K562 (cell line): Measurements from ENCODE around the gene AIMP1. TPM values are rescaled to one million over a fixed set of nuclear protein-coding genes. Genes with fewer than 3 reads are reported as not detected.
A peak's percentile ranks its signal among the peaks of the same experiment; 100 is the strongest.

ENCODE experiments used
- BCL6 ChIP-seq: fragments of 250-450 bp; sonication (Bioruptor Pico); IDR thresholded peaks from 2 replicates; pipeline ENCODE4 v1.4.0; 2020
- polyA plus RNA-seq, 8 experiments: library from polyadenylated mRNA; depleted of rRNA in 4 of 8; stranded (reverse) in 5 of 8; unstranded in 3 of 8; fragments of >200 nt; fragmentation: Nextera tagmentation in 2 of 8; fragmentation: Illumina TruSeq in 1 of 8; extraction: Ambion mirVana in 2 of 8; extraction: Trizol in 1 of 8; gene quantifications; 2 replicates each; pipeline versions ENCODE4 v1.2.1 to v1.2.3, GENCODE V29; 2011 to 2014; ENCODE audit warnings: inconsistent platforms in 1 of 8, missing spikeins in 1 of 8
- total RNA-seq, 7 experiments: library from RNA; depleted of rRNA in 6 of 7; stranded (reverse); fragments of >200 nt in 6 of 7; fragmentation: Illumina TruSeq in 2 of 7; extraction: Trizol in 2 of 7; gene quantifications; 2 replicates each; pipeline versions ENCODE4 v1.2.1 to v1.2.3, GENCODE V29; 2011 to 2021; ENCODE audit warnings: low replicate concordance in 1 of 7
- TF ChIP-seq, protein P1 (sequence below), 2 experiments: fragments of 450-650 bp; formaldehyde crosslinking in 1 of 2; IDR thresholded peaks; 2 replicates each; pipeline versions ENCODE4 v1.4.0 to v1.6.1; 2014 to 2020; ENCODE audit warnings: mild to moderate bottlenecking in 2 of 2, borderline replicate concordance in 1 of 2, low read depth in 1 of 2

Gene AIMP1
- total and polyA plus RNA-seq, 9 of the 15 experiments (the other 6 are each of a cell fraction or from before 2014, with no cell fraction given): 39.9 to 141 (median 70.1) TPM

GRCh38 chr4:106329041-106329618 is 12.8 kb downstream of the AIMP1 start (continued):
- TF ChIP-seq, protein P1, sequence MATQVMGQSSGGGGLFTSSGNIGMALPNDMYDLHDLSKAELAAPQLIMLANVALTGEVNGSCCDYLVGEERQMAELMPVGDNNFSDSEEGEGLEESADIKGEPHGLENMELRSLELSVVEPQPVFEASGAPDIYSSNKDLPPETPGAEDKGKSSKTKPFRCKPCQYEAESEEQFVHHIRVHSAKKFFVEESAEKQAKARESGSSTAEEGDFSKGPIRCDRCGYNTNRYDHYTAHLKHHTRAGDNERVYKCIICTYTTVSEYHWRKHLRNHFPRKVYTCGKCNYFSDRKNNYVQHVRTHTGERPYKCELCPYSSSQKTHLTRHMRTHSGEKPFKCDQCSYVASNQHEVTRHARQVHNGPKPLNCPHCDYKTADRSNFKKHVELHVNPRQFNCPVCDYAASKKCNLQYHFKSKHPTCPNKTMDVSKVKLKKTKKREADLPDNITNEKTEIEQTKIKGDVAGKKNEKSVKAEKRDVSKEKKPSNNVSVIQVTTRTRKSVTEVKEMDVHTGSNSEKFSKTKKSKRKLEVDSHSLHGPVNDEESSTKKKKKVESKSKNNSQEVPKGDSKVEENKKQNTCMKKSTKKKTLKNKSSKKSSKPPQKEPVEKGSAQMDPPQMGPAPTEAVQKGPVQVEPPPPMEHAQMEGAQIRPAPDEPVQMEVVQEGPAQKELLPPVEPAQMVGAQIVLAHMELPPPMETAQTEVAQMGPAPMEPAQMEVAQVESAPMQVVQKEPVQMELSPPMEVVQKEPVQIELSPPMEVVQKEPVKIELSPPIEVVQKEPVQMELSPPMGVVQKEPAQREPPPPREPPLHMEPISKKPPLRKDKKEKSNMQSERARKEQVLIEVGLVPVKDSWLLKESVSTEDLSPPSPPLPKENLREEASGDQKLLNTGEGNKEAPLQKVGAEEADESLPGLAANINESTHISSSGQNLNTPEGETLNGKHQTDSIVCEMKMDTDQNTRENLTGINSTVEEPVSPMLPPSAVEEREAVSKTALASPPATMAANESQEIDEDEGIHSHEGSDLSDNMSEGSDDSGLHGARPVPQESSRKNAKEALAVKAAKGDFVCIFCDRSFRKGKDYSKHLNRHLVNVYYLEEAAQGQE (IDR thresholded peaks at IDR 0.05; ENCODE audit: borderline replicate concordance): peak; percentile 8; the same call in 1 of the 2 replicates
- TF ChIP-seq, protein P1 (CRISPR knock-in tag; IDR thresholded peaks at IDR 0.05; ENCODE audit: low read depth): no peak
- no peak for TF ChIP-seq BCL6
- TF ChIP-seq, all 486 proteins: peak for 3
